ENCODE data around the gene MGLL. TPM values are rescaled to one million over a fixed set of nuclear protein-coding genes. Genes with fewer than 3 reads are reported as not detected.

Gene MGLL
- total RNA-seq, 1 experiment from 2014 or later: 0.94 TPM

- ChIA-PET CTCF (no interaction called here), POLR2A (no interaction called here)
- H3K27ac Mint-ChIP-seq: no peak overlapping the region
- no peaks in the 10 kb centered on the region for H3K9me3 Mint-ChIP-seq
- no peak for DNase-seq (ENCODE audit: low spot score)
- no peak for ATAC-seq
- no peaks in the 10 kb centered on the region for H3K36me3 Mint-ChIP-seq
- H3K4me3 Mint-ChIP-seq: peak overlapping the region; percentile 87
- TF ChIP-seq ZNF416 (CRISPR knock-in tag; IDR thresholded peaks at IDR 0.05) (no peak), NFE2L1 (CRISPR knock-in tag; IDR thresholded peaks at IDR 0.05) (no peak), PREB (CRISPR knock-in tag; IDR thresholded peaks at IDR 0.05; ENCODE audit: borderline replicate concordance) (no peak), IRF1 (CRISPR knock-in tag; IDR thresholded peaks at IDR 0.05) (no peak), E2F5 (CRISPR knock-in tag; IDR thresholded peaks at IDR 0.05) (no peak)
- peaks cover 12% of the 10 kb centered on the region for H3K4me1 Mint-ChIP-seq
- H3K27me3 Mint-ChIP-seq (ENCODE audit: low read depth): peaks cover 3% of the 10 kb centered on the region
These were observed 148.1 kb downstream of the MGLL start for GRCh38 chr3:127674101-127674721.

- Mint-ChIP-seq H3K27me3 (ENCODE audit: low read depth) (peaks cover 3% of the 10 kb centered on the region), H3K9me3 (no peaks in the 10 kb centered on the region), H3K4me1 (peaks cover 12% of the 10 kb centered on the region), H3K27ac (no peak overlapping the region), H3K36me3 (no peaks in the 10 kb centered on the region), H3K4me3 (peak overlapping the region; percentile 87)
- POLR2A ChIA-PET: interaction anchor here (0.5 kb wide), 1 partner anchor 8 kb away, joined by 4 read pairs; no protein-coding TSS in a partner anchor
- TF ChIP-seq ZNF423 (CRISPR knock-in tag; IDR thresholded peaks at IDR 0.05): peak; percentile 73
- no peak for TF ChIP-seq NFATC4 (CRISPR knock-in tag; IDR thresholded peaks at IDR 0.05)
- no peak for TF ChIP-seq CDX4 (CRISPR knock-in tag; IDR thresholded peaks at IDR 0.05; ENCODE audit: borderline replicate concordance)
- no peak for TF ChIP-seq ZBTB21 (CRISPR knock-in tag; IDR thresholded peaks at IDR 0.05; ENCODE audit: borderline replicate concordance)
- 0 out of 2 replicates have a peak, but pooled peaks have one; percentile 21 for TF ChIP-seq MAX (CRISPR knock-in tag; IDR thresholded peaks at IDR 0.05)
- 0 out of 2 replicates have a peak, but pooled peaks have one; percentile 8 for TF ChIP-seq FOXP4 (CRISPR knock-in tag; IDR thresholded peaks at IDR 0.05)
- no peak for TF ChIP-seq JUN (CRISPR knock-in tag; IDR thresholded peaks at IDR 0.05)
- CTCF ChIA-PET: interaction anchor here (1.1 kb wide), 1 partner anchor 24 kb away, joined by 5 read pairs; no protein-coding TSS in a partner anchor
- DNase-seq (ENCODE audit: low spot score) (peak; percentile 17), ATAC-seq (peak; percentile 9)
These were observed 148.9 kb downstream of the MGLL start for GRCh38 chr3:127673191-127674100.
